ENCODE data around the gene PRCP. TPM values are rescaled to one million over a fixed set of nuclear protein-coding genes. Genes with fewer than 3 reads are reported as not detected.

The PRCP gene
- total and polyA plus RNA-seq, 2 experiments from 2014 or later: 33.3 to 52.8 TPM

DNA sequence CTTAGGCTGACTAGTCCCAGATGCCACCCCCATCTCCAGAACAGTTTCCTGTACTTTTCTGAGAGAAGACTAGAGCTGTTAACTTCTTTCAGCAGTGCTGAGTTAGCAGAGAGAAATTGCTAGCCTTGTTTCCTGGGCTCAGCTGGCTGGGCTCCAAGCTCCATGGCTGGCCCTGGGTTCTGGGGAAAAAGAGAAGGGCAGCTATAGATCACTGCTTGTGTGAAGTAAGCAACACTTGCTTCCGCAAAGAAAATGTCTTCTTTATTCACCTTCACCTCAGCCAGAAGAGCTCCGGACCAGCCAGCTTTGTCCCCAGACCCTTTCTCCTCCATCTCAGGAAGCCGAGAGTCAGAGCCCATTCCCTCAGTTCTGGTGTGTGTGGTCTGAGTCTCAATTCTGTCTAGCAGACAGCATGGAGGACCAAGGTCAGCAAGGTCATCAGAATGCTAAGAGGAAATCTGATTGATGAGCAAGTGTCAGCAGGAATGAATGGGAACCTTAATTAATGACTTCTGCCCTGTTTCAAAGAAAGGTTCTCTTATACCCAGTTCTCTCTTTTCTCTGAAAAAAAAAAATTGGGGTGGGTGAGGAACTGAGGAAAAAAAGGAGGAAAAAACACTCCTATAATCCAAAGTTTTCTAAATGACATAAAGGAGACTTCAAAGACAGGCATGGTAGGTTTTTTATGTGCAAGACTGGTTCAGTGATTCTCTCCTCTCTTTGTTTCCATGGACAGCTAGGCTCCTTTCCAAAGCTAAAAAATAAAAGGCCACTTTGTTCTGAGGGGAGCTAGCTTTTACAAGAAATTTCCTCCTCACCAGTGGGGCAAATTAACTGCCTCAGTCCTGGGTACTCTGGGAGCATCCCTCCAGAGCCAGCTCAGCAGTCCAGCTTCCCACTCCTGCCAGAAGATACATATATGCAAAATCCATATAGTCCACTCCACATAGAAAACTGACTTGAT, 103.0 kb downstream of the PRCP start:
- no peaks in the 10 kb centered on the region for H3K36me3 Mint-ChIP-seq (ENCODE audit: low read depth)
- H3K27me3 Mint-ChIP-seq (ENCODE audit: insufficient read depth, low read depth, poor library complexity): peaks cover 2% of the 10 kb centered on the region
- no peak overlapping the region for H3K4me2 ChIP-seq
- no peak overlapping the region for H3K4me3 ChIP-seq
- H2AFZ ChIP-seq: peak overlapping the region; percentile 78; the same call in 1 of the 2 replicates
- H3K9me2 ChIP-seq (ENCODE audit: insufficient read depth): 0 out of 2 replicates have a peak, but pooled peaks cover 3% of the 10 kb centered on the region
- no peak for DNase-seq (ENCODE audit: low spot score)
- no peaks in the 10 kb centered on the region for H3K79me2 ChIP-seq (replicated peaks; ENCODE audit: insufficient read depth)
- no peaks in the 10 kb centered on the region for H3K4me1 ChIP-seq (ENCODE audit: insufficient read depth)
- H3F3A ChIP-seq (replicated peaks; ENCODE audit: low read depth): no peaks in the 10 kb centered on the region
- no peaks in the 10 kb centered on the region for H3K27me3 ChIP-seq (ENCODE audit: insufficient read depth)
- no peak overlapping the region for H3K4me3 Mint-ChIP-seq
- ATAC-seq: no peak
- no peaks in the 10 kb centered on the region for H4K20me1 ChIP-seq (replicated peaks; ENCODE audit: insufficient read depth)
- TF ChIP-seq ZNF114 (CRISPR knock-in tag; IDR thresholded peaks at IDR 0.05): no peak
- no peak for TF ChIP-seq STAT1 (IDR thresholded peaks at IDR 0.05; ENCODE audit: unreplicated experiment)
- TF ChIP-seq POLR2AphosphoS5 (IDR thresholded peaks at IDR 0.05; ENCODE audit: low read depth): no peak
- no peak for TF ChIP-seq REST (IDR thresholded peaks at IDR 0.05; ENCODE audit: unreplicated experiment)
- TF ChIP-seq CTCF (conservative IDR thresholded peaks at IDR 0.05; ENCODE audit: low read depth in 2 of 2): no peak
- TF ChIP-seq ZNF462 (CRISPR knock-in tag; IDR thresholded peaks at IDR 0.05): no peak
- TF ChIP-seq ZNF331 (CRISPR knock-in tag; IDR thresholded peaks at IDR 0.05; ENCODE audit: low read depth): no peak
- TF ChIP-seq EZH2phosphoT487 (IDR thresholded peaks at IDR 0.05; ENCODE audit: unreplicated experiment): no peak
- TF ChIP-seq CREB1 (CRISPR knock-in tag; IDR thresholded peaks at IDR 0.05; ENCODE audit: low read depth): no peak
- TF ChIP-seq NANOG (IDR thresholded peaks at IDR 0.05; ENCODE audit: borderline replicate concordance): no peak
- no peak overlapping the region for H3K27ac ChIP-seq (ENCODE audit: low read depth)
- no peaks in the 10 kb centered on the region for H3K36me3 ChIP-seq (ENCODE audit: insufficient read depth)
- no peaks in the 10 kb centered on the region for H3K9me3 Mint-ChIP-seq
- H3K27ac Mint-ChIP-seq: no peak overlapping the region
- H3K4me1 Mint-ChIP-seq: no peaks in the 10 kb centered on the region
